ENCODE results near the gene RNF121.
"Not testable (repeated sequence)": the region's sequence is repeated elsewhere in the genome, so short reads cannot be mapped to it uniquely, and the experiment has no call there.

The RNF121 gene

DNA sequence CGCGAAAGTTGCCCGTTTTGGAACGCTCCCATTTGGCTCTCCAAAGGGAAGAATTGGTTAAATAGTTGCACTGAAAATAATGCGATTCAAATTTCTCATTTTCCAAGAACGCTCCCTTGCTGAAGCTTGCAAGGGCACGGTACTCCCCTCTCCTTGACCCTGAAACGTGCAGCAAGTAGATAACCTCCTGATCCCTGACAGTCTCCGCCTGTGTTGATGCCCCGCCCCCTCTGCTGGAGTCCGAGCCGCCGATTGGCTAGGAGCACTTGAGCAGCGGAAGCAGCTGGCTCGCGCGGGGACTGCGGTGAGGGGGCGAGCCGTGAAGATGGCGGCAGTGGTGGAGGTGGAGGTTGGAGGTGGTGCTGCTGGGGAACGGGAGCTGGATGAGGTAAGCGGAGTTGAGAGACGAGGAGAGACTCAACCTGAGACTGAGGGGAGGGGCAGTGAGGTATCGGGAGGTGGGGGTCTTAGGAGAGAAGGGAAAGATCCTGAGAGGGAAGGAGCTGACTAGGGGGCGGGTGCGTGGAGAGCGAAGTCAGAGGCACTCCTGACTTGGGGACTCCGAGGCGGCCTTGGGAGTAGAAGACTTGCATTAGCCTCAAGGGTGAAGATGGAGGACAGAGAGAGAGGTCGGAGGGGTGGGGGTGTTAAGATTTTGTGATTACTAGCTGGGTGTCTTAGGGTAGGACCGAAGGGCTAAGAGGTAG is at the start of gene RNF121:
RNF121 (plus strand) TSS at position 310 of the 707 bp plus-strand sequence; CDS start at position 326, 16 bp downstream.
- peak; percentile 90 to 94 for DNase-seq (ENCODE audit: low read depth in 1 of 2, low spot score in 1 of 2)

GRCh38 chr11:71885806-71886205 is 43.0 kb upstream of the RNF121 start:
- not testable (repeated sequence) for DNase-seq (ENCODE audit: low read depth in 1 of 2, low spot score in 1 of 2)

DNA sequence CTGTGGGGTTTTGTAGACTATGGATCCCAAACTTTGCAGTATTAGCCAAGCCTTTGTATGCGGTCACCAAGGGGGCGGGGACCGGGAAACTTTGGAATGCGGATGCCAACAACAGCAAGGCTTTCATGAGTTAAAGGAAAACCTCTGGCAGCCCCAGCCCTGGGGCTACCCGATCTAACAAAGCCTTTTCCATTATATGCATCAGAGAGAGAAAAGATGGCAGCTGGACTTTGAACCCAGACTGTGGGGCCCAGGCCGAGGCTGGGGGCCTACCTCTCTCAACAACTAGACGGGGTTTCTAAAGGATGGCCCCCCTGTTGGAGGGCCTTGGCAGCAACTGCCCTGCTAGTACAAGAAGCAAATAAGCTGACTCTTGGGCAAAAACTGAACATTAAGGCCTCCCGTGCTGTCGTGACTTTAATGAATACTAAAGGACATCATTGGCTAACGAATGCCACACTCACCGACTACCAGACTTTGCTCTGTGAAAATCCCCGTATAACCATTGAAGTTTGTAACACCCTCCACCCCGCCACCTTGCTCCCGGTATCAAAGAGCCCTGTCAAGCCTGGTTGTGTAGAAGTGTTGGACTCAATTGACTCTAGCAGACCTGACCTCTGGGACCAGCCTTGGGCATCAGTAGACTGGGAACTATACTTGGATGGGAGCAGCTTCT is 40.4 kb upstream of the RNF121 start:
- DNase-seq (ENCODE audit: low read depth in 1 of 2, low spot score in 1 of 2), result not testable (repeated sequence)

GRCh38 chr11:71889181-71889872 is 39.5 kb upstream of the RNF121 start:
- not testable (repeated sequence) for DNase-seq (ENCODE audit: low read depth in 1 of 2, low spot score in 1 of 2)

- DNase-seq (ENCODE audit: low read depth in 1 of 2, low spot score in 1 of 2), result no peak
Observed at GRCh38 chr11:71895961-71896360, 32.9 kb upstream of the RNF121 start.

DNA sequence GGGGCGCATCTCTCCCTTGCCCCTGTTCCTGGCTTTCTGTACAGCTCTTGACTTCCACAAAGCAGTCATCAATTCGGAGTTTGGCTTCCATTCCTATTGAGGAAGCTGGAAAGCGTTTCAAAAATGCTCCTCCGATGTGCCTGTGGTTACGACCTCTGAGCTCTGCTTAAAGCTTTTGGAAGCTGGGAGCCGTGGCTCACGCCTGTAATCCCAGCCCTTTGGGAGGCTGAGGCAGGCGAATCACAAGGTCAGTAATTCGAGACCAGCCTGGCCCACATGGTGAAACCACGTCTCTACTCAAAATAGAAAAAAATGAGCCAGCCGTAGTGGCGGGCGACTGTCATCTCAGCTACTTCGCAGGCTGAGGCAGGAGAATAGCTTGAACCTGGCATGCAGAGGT is 27.7 kb upstream of the RNF121 start:
- not testable (repeated sequence) for DNase-seq (ENCODE audit: low read depth in 1 of 2, low spot score in 1 of 2)

DNA sequence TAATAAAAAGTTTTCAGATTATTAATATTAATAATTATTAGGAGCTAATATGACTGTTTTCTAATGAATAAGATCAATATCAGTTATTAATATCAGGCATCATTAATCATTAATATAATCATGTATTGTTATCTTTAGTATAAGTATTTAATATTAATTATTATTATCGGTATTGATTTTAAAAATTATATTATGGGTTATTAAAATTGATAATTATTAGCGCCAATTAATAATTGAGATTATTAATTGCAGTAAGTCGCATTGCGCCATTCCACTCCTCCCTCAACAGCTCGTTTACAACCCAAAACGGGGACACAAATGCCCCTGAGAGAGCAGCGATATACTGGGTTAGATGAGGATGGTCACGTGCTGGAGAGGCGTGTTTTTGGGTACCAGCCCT is 20.6 kb upstream of the RNF121 start:
- no peak for DNase-seq (ENCODE audit: low read depth in 1 of 2, low spot score in 1 of 2)

DNA sequence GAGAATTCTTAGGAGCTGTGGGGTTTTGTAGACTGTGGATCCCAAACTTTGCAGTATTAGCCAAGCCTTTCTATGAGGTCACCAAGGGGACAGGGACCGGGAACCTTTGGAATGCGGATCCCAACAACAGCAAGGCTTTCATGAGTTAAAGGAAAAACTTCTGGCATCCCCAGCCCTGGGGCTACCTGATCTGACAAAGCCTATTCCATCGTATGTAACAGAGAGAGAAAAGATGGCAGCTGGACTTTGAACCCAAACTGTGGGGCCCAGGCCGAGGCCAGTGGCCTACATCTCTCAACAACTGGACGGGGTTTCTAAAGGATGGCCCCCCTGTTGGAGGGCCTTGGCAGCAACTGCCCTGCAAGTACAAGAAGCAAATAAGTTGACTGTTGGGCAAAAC is 18.1 kb upstream of the RNF121 start:
- not testable (repeated sequence) for DNase-seq (ENCODE audit: low read depth in 1 of 2, low spot score in 1 of 2)

GRCh38 chr11:71911321-71911985 is 17.4 kb upstream of the RNF121 start:
- DNase-seq (ENCODE audit: low read depth in 1 of 2, low spot score in 1 of 2), result peak in 1 of 2 donors; percentile 62

GRCh38 chr11:71911986-71912340 is 16.9 kb upstream of the RNF121 start:
- DNase-seq (ENCODE audit: low read depth in 1 of 2, low spot score in 1 of 2), result not testable (repeated sequence)

DNA sequence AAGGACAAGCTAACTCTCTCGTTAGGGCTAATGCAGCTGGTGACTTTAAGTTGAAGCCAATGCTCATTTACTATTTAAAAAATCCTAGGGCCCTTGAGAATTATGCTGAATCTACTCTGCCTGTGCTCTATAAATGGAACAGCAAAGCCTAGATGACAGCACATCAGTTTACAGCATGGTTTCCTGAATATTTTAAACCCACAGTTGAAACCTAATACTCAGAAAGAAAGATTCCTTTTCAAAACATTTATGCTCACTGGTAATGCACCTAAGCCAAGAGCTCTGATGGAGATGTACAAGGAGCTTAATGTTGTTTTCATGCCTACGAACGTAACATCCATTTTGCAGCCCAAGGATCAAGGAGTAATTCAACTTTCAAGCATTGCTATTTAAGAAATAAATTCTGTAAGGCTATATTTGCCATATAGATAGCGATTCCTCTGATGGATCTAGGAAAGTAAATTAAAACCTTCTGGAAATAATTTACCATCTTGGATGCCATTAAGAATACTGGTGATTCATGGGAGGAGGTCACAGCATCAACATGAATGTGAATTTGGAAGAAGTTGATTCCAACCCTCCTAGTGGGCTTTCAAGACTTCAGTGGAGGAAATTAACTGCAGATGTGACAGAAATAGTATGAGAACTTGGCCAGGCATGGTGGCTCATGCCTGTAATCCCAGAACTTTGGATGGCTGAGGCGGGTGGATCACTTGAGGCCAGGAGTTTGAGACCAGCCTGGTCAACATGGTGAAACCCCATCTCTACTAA is 14.9 kb upstream of the RNF121 start:
- no peak for DNase-seq (ENCODE audit: low read depth in 1 of 2, low spot score in 1 of 2)

GRCh38 chr11:71914617-71915189 is 14.1 kb upstream of the RNF121 start:
- no peak for DNase-seq (ENCODE audit: low read depth in 1 of 2, low spot score in 1 of 2)

GRCh38 chr11:71917646-71918140 is 11.2 kb upstream of the RNF121 start:
- DNase-seq (ENCODE audit: low read depth in 1 of 2, low spot score in 1 of 2), result no peak

- peak in 1 of 2 donors; percentile 44 for DNase-seq (ENCODE audit: low read depth in 1 of 2, low spot score in 1 of 2)
Observed at GRCh38 chr11:71927820-71928736, 768 bp upstream of the RNF121 start, which contains the start of gene XNDC1N. Gene XNDC1N (minus strand): TSS chr11:71928594. CDS start chr11:71923353, 5,241 bp downstream.

DNA sequence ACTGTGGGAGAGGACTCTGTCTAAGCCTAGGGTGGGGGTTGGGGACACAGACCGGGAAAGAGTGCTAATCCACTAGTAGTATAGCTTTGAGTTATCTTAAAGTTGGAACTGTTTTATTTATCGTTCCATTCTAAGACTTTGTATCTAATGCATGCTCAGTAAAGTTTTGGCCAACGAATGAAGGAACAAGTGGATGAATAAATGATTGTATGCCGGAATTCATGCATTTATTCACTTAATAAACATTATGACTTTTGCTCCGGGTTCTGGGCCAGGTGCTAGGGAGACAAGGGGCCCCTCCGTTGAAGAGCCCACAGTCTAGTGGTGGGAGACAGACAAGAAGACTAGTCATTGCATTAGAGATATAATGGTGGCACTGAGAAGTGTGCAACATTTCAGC is 645 bp downstream of the RNF121 start:
- DNase-seq (ENCODE audit: low read depth in 1 of 2, low spot score in 1 of 2), result no peak

GRCh38 chr11:71930556-71931244 is 1.9 kb downstream of the RNF121 start:
- DNase-seq (ENCODE audit: low read depth in 1 of 2, low spot score in 1 of 2), result no peak

- no peak for DNase-seq (ENCODE audit: low read depth in 1 of 2, low spot score in 1 of 2)
Observed at GRCh38 chr11:71931245-71931602, 2.4 kb downstream of the RNF121 start.

GRCh38 chr11:71933141-71933933 is 4.5 kb downstream of the RNF121 start:
- no peak for DNase-seq (ENCODE audit: low read depth in 1 of 2, low spot score in 1 of 2)

Measured in stimulated activated CD4-positive, alpha-beta T cell treated with anti-CD3 and anti-CD28 coated beads, Interleukin-15, amount 100 ng/mL, for 1 hour (primary cell).